Stimulated activated CD8-positive, alpha-beta memory T cell treated with anti-CD3 and anti-CD28 coated beads, Interleukin-12 subunit alpha, Interleukin-12 subunit beta, amount 100 ng/mL, for 24 hours (primary cell): ENCODE results near the gene PIGT.

Experiments
- DNase-seq: peaks from one replicate; pipeline ENCODE4 v3.0.0-alpha.2; 2020; ENCODE audit errors: extremely low read depth

PIGT gene

DNA sequence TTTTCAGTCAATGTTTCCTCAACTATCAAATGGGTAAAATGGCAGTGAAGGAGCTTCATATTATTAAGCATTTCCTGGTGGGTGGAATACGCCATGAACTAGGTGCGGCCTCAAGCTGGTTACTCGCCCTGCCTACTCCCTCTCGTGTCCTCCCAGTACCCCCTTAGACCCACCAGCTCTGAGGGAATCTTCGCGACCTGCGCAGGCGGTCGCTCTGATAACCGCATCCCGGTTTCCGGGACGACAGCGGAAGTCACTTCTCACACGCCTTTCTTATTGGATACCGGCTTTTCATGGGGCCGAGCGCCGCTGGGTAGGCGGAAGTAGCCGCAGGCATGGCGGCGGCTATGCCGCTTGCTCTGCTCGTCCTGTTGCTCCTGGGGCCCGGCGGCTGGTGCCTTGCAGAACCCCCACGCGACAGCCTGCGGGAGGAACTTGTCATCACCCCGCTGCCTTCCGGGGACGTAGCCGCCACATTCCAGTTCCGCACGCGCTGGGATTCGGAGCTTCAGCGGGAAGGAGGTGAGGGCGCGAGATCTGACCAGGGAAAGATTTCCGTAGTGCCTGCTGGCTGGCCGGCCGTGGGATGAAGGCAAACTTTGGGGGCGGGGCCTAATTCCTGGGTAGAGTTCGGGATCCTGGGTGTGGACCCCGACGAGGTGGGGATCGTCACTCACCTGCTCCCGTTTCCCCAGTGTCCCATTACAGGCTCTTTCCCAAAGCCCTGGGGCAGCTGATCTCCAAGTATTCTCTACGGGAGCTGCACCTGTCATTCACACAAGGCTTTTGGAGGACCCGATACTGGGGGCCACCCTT lies at the start of gene PIGT:
Gene PIGT, plus strand, starts transcription at position 320 of the 816 bp plus-strand sequence. Its CDS starts 16 bp downstream, at position 336.
- DNase-seq, result peak; percentile 74

DNA sequence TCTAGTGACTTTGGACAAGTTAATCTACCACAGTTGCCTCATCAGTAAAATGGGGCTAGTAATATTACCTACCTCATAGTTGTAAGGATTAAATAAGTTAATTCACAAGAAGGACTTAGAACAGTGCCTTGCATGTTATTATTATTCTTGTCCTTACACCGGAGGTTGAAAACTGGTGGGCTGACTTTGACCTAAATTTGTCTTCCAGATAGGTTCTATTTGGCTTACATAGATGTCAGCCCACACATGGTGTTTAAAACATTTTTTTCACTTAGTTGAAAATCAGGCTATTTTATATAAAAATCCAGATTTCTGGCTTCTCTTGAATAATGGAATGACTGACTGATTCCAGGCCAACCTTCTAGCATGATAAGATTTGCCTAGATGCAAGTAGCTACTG lies 49.7 kb upstream of the PIGT start:
- no peak for DNase-seq

DNA sequence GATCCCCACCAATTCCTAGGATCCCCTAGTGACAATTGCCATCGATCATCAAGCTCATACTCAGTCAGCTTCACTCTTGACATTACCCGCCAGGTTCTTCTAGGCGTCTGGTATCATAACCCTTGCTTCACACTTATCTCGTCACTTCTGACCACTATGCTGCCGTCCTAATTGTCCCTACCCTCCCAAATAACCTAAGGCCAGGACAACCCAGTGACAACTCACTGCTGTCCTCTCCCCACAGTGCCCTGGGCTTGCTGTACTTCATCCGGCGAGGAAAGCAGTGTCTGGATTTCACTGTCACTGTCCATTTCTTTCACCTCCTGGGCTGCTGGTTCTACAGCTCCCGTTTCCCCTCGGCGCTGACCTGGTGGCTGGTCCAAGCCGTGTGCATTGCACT lies 49.3 kb upstream of the PIGT start:
- no peak for DNase-seq

DNA sequence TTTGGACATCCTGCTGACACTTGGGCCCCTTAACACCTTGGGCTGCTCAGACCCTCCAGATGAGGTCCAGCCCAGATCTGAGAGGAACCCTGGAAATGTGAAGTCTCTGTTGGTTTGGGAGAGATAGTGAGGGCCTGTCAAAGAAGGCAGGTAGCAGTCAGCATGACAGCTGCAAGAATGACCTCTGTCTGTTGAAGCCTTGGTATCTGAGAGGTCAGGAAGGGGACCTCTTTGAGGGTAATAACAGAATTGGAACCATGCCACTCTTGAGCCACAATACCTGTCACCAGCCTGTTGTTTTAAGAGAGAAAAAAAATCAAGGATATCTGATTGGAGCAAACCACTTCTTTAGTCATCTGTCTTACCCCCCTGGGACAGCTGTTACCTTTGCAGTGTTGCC lies 48.8 kb upstream of the PIGT start:
- DNase-seq, result no peak

GRCh38 chr20:45368221-45368980 lies 47.5 kb upstream of the PIGT start:
- no peak for DNase-seq

- no peak for DNase-seq
These were observed 45.3 kb upstream of the PIGT start for GRCh38 chr20:45370571-45371160.

- DNase-seq, result no peak
These were observed 43.7 kb upstream of the PIGT start for GRCh38 chr20:45372241-45372640.

- no peak for DNase-seq
These were observed 43.1 kb upstream of the PIGT start for GRCh38 chr20:45372646-45373352.

DNA sequence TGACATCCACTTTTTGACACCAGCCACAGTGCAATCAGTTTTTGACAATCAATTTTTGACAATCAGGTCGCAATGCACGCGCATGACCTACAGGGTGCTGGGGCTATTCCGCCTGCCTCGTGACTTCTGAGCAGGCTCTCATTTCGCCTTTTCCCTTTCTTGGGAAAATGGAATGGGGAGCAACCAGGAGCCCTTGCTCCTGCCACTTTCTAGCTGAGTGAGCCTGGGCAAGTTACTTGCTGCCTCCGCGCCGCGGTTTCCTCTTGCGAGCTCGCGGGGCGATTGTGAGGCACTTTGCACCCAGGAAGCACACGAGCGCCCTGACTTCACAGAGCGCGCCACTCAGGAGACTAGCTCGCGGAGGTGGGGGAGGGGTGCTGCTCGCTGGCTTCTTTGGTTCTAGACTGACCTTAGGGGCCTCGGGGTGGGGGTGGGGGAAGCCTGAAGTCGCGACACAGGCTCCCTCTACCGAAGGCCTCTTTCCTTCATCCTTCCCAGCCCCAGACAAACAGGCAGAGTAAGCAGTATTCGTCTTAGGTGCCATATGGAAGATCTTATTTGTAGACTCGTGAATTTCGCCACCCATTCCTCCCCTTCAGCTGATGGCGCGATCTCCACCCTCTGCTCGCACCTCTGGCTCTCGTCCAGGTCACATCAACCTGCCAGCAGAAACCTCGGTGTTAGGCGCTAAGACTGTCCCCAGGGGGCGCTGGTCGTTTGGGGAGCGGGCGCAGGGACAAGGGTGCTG lies 42.4 kb upstream of the PIGT start:
- DNase-seq, result peak; percentile 75

DNA sequence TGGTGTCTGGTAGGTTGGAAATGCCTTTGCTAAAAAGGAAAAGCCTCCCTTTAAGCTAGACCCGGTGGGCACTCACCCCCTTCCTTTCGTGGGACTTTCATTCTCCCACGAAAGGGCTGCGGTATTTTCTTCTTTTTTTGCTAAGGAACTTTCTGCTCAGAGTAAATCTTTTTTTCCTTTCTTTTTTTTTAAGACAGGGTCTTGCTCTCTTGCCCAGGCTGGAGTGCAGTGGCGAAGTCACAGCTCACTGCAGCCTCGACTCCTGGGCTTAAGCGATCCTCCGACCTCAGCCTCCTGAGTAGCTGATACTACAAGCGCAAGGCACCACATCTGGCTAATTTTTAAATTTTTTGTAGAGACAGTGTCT lies 41.9 kb upstream of the PIGT start:
- no peak for DNase-seq

DNA sequence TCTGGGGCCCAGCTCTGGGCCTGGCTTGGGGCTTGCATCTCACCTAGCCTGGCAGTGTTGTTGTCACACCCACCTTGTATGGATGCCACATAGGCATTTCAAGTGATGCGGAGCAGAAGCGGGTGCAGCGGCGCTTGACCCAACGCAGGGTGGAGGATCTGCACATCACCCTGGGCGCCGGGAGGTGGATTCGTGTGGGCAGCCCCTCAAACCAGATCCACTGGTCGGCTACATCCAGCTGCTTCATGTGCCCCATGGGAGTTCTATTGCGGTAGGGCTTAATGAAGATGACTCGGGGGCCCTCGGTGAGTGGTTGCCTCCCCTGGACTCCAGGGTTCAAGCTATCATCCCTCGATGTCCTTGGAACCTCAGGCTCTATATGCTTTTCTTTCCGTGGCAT lies 41.0 kb upstream of the PIGT start:
- DNase-seq, result no peak

GRCh38 chr20:45377269-45377668 lies 38.7 kb upstream of the PIGT start:
- DNase-seq, result no peak

DNA sequence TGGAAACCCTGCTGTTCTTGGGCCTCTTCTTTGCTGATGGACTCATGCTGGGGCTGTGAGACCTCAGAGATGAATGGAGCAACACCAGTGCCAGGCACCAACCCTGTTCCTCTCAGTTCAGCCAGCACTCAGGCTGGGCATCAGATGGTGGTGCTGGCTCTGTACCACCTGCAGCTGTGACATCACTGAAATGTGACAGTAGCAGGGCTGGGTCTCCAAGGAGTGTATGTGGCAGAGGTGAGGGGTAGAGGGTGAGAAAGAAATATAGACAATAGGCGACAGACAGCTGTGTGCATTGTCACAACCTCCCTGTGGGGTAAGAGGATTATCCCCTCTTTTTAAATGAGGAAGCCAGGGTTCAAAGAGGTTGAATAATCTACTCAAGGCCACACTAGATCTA lies 37.8 kb upstream of the PIGT start, which contains the start of gene TP53TG5:
Gene TP53TG5, minus strand, starts transcription at position 135 of the 400 bp plus-strand sequence. Its CDS starts 89 bp downstream, at position 46.
- DNase-seq, result no peak

DNA sequence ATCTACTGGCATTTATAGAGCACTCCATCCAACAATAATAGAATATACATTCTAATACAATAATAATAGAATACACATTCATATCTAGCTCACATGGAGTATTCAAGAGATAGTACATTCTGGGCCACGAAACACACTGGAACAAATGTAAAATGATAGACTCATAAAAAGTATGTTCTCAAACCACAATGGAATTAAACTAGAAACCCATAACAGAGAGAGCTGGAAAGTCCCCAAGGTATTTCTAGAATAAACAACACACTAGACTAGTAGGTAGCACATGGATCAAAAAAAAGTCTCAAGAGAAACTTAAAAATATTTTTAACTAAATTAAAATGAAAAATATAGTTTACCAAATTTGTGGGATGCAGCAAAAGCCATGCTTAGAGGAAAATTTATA lies 28.7 kb upstream of the PIGT start:
- DNase-seq, result no peak

GRCh38 chr20:45390931-45391330 lies 25.0 kb upstream of the PIGT start:
- DNase-seq, result no peak

- DNase-seq, result no peak
These were observed 24.4 kb upstream of the PIGT start for GRCh38 chr20:45391559-45391958.

DNA sequence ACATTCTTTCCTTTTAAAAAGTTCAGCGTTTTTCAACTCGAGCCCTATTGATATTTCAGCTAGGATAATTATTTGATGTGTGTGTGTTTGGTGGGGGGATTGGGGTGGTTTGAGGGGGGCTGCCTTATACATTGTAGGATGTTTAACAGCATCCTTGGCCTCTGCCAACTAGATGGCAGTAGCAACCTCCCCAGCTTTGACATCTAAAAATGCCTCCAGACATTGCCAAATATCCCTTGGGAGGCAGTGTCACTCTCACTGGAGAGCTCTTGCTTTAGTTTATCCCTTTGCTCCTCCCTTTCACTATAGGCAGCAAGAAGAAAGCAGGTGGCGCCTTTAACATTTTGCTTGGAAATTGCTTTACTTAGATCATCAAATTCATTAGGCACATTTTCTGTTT lies 23.2 kb upstream of the PIGT start:
- DNase-seq, result no peak

GRCh38 chr20:45394221-45395113 lies 21.5 kb upstream of the PIGT start:
- no peak for DNase-seq

DNA sequence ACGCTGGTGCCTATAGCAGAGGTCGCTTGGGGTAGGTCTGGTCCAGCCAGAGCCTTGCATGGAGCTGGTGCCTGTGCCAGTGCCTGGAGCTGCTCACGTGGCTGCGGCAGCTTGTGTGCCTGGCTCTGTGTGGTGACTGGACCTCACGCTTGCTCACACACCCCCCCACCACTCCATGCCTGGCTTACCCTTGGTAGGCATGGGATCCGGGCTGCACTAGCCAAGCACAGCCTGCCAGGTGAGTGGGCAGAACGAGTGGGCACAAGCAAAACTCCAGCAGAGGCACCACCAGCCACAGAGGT lies 20.9 kb upstream of the PIGT start:
- no peak for DNase-seq

DNA sequence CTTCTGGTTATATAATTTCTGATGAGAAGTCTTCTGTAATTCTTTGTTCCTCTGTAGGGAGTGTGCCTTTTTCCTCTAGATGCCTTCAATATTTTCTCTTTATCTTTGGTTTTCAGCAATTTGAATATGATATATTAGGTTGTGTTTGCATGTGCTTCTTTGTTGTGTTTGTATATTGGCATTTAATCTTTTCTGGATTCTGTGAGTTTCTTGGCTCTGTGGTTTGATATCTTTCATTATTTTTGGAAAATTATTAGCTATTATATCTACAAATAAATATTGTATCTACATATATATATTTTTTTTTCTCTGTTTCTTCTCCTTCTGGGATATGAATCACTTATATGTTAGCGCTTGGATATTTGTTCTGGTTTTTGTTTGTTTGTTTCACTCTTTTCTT lies 16.9 kb upstream of the PIGT start:
- no peak for DNase-seq
